ENCODE data around the gene TEX22.

The TEX22 gene

GRCh38 chr14:105440992-105441391, 42.7 kb downstream of the TEX22 start:
- H3K4me3 ChIP-seq (ENCODE audit: low read depth, low read length): no peak overlapping the region
- DNase-seq (ENCODE audit: low read depth): no peak
- TF ChIP-seq CTCF (IDR thresholded peaks at IDR 0.05; ENCODE audit: insufficient read depth, low read depth, low read length, missing control alignments): no peak

GRCh38 chr14:105442125-105442524, 43.8 kb downstream of the TEX22 start:
- no peak for TF ChIP-seq CTCF (IDR thresholded peaks at IDR 0.05; ENCODE audit: insufficient read depth, low read depth, low read length, missing control alignments)

GRCh38 chr14:105442834-105443233, 44.5 kb downstream of the TEX22 start:
- no peak overlapping the region for H3K4me3 ChIP-seq (ENCODE audit: low read depth, low read length)
- no peak for TF ChIP-seq CTCF (IDR thresholded peaks at IDR 0.05; ENCODE audit: insufficient read depth, low read depth, low read length, missing control alignments)
- no peak for DNase-seq (ENCODE audit: low read depth)

More at GRCh38 chr14:105442125-105442524, 43.8 kb downstream of the TEX22 start:
- no peak for DNase-seq (ENCODE audit: low read depth)
- no peak overlapping the region for H3K4me3 ChIP-seq (ENCODE audit: low read depth, low read length)

DNA sequence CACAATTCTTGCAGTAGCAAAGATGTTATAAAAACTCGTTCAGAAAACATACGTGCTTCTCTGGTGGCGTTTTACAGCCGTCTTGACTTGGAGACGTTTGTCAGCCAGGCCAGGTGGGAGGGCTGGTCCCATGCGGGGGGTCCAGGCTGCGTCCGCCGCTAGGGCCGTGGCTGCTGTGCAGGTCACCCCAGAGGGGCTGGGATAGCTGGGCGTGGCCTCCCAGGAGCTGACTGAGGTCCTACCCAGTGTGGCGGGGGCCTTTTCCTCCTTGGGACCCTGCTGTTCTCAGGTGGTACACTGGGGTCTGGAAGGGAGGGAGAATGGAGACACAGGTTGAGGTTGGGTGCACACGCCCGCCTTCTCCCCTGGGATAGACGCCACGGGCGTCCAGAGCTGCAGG, 46.5 kb downstream of the TEX22 start:
- TF ChIP-seq CTCF (IDR thresholded peaks at IDR 0.05; ENCODE audit: insufficient read depth, low read depth, low read length, missing control alignments): no peak
- DNase-seq (ENCODE audit: low read depth): no peak
- H3K4me3 ChIP-seq (ENCODE audit: low read depth, low read length): no peak overlapping the region

DNA sequence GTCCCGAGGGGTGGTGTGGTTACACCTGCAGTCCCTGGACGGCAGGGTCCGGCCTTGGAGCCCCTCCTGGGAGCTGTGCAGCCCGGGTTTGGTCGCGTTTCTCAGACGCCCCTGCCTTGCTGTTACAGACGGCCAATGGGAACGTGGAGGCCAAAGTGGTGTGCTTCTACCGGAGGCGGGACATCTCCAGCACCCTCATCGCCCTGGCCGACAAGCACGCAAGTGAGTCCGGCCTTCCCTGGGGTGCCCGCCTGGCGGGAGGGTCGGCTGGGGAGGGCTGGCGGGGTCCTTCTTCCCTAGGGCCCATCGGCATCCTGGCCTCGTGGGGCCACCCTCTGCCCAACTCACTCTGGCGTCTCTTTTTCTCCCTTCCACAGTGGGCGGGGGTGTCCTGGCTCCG, 47.0 kb downstream of the TEX22 start:
- no peak for TF ChIP-seq CTCF (IDR thresholded peaks at IDR 0.05; ENCODE audit: insufficient read depth, low read depth, low read length, missing control alignments)
- H3K4me3 ChIP-seq (ENCODE audit: low read depth, low read length): no peak overlapping the region
- no peak for DNase-seq (ENCODE audit: low read depth)

- no peak for TF ChIP-seq CTCF (IDR thresholded peaks at IDR 0.05; ENCODE audit: insufficient read depth, low read depth, low read length, missing control alignments)
- no peak overlapping the region for H3K4me3 ChIP-seq (ENCODE audit: low read depth, low read length)
Observed at GRCh38 chr14:105445901-105446845, 47.8 kb downstream of the TEX22 start.

More at GRCh38 chr14:105445901-105446845, 47.8 kb downstream of the TEX22 start:
- DNase-seq (ENCODE audit: low read depth): no peak

Measured in GM12865 (cell line).